Measurements from ENCODE around the gene NOVA2. TPM values are rescaled to one million over a fixed set of nuclear protein-coding genes. Genes with fewer than 3 reads are reported as not detected.

The NOVA2 gene
- total and polyA plus RNA-seq, 2 donors (not counting 1 experiment from before 2014, with no cell fraction given) = not detected

GRCh38 chr19:45895519-45895972 is 78.1 kb downstream of the NOVA2 start:
- CTCF ChIA-PET = no interaction called here
- Histone ChIP-seq H4K20me1 (ENCODE audit: control insufficient read depth, insufficient read depth, low read length, poor library complexity, severe bottlenecking) (no peaks in the 10 kb centered on the region), H3K27me3 (replicated peaks in 1 of 4; ENCODE audit: control extremely low read depth in 1 of 4, control insufficient read depth in 3 of 4, insufficient read depth in 4 of 4, low read length in 3 of 4) (no peaks in the 10 kb centered on the region), H3K4me3 (ENCODE audit: control extremely low read depth in 1 of 5, extremely low read depth in 1 of 5, insufficient read depth in 1 of 5, low read depth in 2 of 5, low read length in 4 of 5) (no peak overlapping the region), H3K79me2 (ENCODE audit: control insufficient read depth, insufficient read depth, low read length) (peaks cover 5% of the 10 kb centered on the region), H3K4me1 (ENCODE audit: control insufficient read depth in 2 of 2, insufficient read depth in 2 of 2, low read length in 2 of 2) (peaks cover 8 to 16% of the 10 kb centered on the region in 2 donors), H3K9me3 (ENCODE audit: control extremely low read depth in 1 of 3, control insufficient read depth in 2 of 3, insufficient read depth in 1 of 3, low read length in 2 of 3) (no peaks in the 10 kb centered on the region), H3K9ac (ENCODE audit: low read length) (no peak overlapping the region), H3K27ac (ENCODE audit: low read length in 2 of 2) (no peak overlapping the region), H2AFZ (ENCODE audit: insufficient read depth, low read depth, low read length, poor library complexity, severe bottlenecking) (no peak overlapping the region), H3K36me3 (replicated peaks in 1 of 2; ENCODE audit: control extremely low read depth in 1 of 2, control insufficient read depth in 1 of 2, extremely low read depth in 1 of 2, insufficient read depth in 2 of 2, low read length in 1 of 2) (peaks cover 3 to 6% of the 10 kb centered on the region in 2 experiments), H3K4me2 (replicated peaks; ENCODE audit: low read depth, low read length, poor library complexity, severe bottlenecking) (no peak overlapping the region)
- no peaks in the 10 kb centered on the region for H3K9me3 Mint-ChIP-seq (ENCODE audit: insufficient read depth)
- peaks cover 22% of the 10 kb centered on the region for H3K4me1 Mint-ChIP-seq
- H3K4me3 Mint-ChIP-seq = no peak overlapping the region
- intact Hi-C loops (cut with micrococcal nuclease) = no loop called here
- ATAC-seq (ENCODE audit: low read depth) = no peak
- WGBS (ENCODE audit: insufficient coverage) = 97% methylated on average over 8 of the region's 9 CpGs
- no peaks in the 10 kb centered on the region for H3K27me3 Mint-ChIP-seq
- DNase-seq = no peak
- TF ChIP-seq CTCF (IDR thresholded peaks at IDR 0.05) (no peak), EZH2 (IDR thresholded peaks at IDR 0.05; ENCODE audit: borderline replicate concordance, insufficient read depth, low read depth, low read length, poor library complexity, severe bottlenecking) (no peak)
- POLR2A ChIA-PET = no interaction called here
- H3K27ac Mint-ChIP-seq = no peak overlapping the region

GRCh38 chr19:45890877-45891276 is 82.8 kb downstream of the NOVA2 start:
- intact Hi-C loops (cut with micrococcal nuclease) = no loop called here
- peaks cover 0 to 2% (median 0%) of the 10 kb centered on the region in 3 donors for H3K9me3 ChIP-seq (ENCODE audit: control extremely low read depth in 1 of 3, control insufficient read depth in 2 of 3, insufficient read depth in 1 of 3, low read length in 2 of 3)
- CTCF ChIA-PET = no interaction called here
- ATAC-seq (ENCODE audit: low read depth) (no peak), DNase-seq (no peak)
- H3K36me3 ChIP-seq (replicated peaks in 1 of 2; ENCODE audit: control extremely low read depth in 1 of 2, control insufficient read depth in 1 of 2, extremely low read depth in 1 of 2, insufficient read depth in 2 of 2, low read length in 1 of 2) = peaks cover 0 to 2% of the 10 kb centered on the region in 2 experiments
- H3K4me3 Mint-ChIP-seq = no peak overlapping the region
- no peak overlapping the region for H3K9ac ChIP-seq (ENCODE audit: low read length)
- H4K20me1 ChIP-seq (ENCODE audit: control insufficient read depth, insufficient read depth, low read length, poor library complexity, severe bottlenecking) = no peaks in the 10 kb centered on the region
- no peaks in the 10 kb centered on the region for H3K79me2 ChIP-seq (ENCODE audit: control insufficient read depth, insufficient read depth, low read length)
- TF ChIP-seq CTCF (IDR thresholded peaks at IDR 0.05) (no peak), EZH2 (IDR thresholded peaks at IDR 0.05; ENCODE audit: borderline replicate concordance, insufficient read depth, low read depth, low read length, poor library complexity, severe bottlenecking) (no peak)
- no peak overlapping the region for H2AFZ ChIP-seq (ENCODE audit: insufficient read depth, low read depth, low read length, poor library complexity, severe bottlenecking)
- no peak overlapping the region for H3K27ac Mint-ChIP-seq
- peaks cover 16% of the 10 kb centered on the region for H3K4me1 Mint-ChIP-seq
- H3K4me3 ChIP-seq (ENCODE audit: control extremely low read depth in 1 of 5, extremely low read depth in 1 of 5, insufficient read depth in 1 of 5, low read depth in 2 of 5, low read length in 4 of 5) = no peak overlapping the region
- 95% methylated on average over 16 of the region's 17 CpGs for WGBS (ENCODE audit: insufficient coverage)
- no peak overlapping the region for H3K4me2 ChIP-seq (replicated peaks; ENCODE audit: low read depth, low read length, poor library complexity, severe bottlenecking)
- no peak overlapping the region for H3K27ac ChIP-seq (ENCODE audit: low read length in 2 of 2)
- POLR2A ChIA-PET = interaction anchor here (0.6 to 1.1 kb wide), 2 partner anchors 12 to 32 kb away, joined by 3 to 6 read pairs; no protein-coding TSS in a partner anchor
- H3K27me3 ChIP-seq (replicated peaks in 1 of 4; ENCODE audit: control extremely low read depth in 1 of 4, control insufficient read depth in 3 of 4, insufficient read depth in 4 of 4, low read length in 3 of 4) = no peaks in the 10 kb centered on the region
- H3K27me3 Mint-ChIP-seq = no peaks in the 10 kb centered on the region
- H3K4me1 ChIP-seq (ENCODE audit: control insufficient read depth in 2 of 2, insufficient read depth in 2 of 2, low read length in 2 of 2) = peaks cover 4 to 12% of the 10 kb centered on the region in 2 donors
- no peaks in the 10 kb centered on the region for H3K9me3 Mint-ChIP-seq (ENCODE audit: insufficient read depth)

Measured in B cell (primary cell).